Stimulated activated naive CD4-positive, alpha-beta T cell treated with Interleukin-2 at 50 U/mL for 16 hours (primary cell): Measurements from ENCODE around the gene LDLRAP1.
"Not testable (repeated sequence)": the region's sequence is repeated elsewhere in the genome, so short reads cannot be mapped to it uniquely, and the experiment has no call there.

Source experiments
- DNase-seq: peaks from one replicate; lab custom pipeline; 2025; lab: John Stamatoyannopoulos, UW

The LDLRAP1 gene

DNA sequence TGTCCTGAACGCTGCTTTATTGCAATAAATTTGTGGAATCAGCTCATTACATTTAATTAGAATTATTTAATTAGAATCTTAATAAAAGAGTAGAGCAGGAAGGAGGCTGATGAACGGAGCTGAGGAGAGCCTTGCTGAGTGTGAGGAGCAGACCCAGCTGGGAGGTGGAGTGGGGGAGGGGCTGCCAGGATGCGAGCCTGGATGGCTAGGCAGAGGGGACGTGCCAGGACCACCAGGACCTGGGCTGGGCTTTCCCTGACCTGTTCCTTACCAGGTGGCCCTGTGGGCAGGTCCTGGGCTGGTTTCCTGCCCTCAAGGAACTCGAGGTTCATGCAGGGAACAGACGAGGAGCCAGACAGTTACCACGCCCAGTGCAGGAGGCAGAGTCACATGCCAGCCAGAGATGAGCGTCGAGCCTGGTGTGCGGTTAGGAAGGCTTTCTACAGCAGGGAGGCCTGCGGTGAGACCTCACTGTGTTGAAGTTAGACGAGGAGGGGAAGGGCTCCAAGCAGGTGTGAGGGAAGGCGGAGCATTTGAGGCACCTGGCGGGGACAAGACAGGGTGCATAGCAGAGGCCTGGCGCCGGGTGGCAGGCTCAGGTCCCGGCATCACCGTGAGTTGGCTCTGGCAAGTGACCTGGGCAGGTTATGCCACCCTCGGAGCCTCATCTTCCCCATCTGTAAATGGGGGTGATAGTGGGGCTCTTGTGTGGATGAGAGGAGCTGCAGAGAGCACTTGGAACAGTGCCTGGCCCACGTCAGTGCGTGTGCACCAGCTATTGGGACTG lies 33.9 kb downstream of the LDLRAP1 start:
- DNase-seq: no peak

DNA sequence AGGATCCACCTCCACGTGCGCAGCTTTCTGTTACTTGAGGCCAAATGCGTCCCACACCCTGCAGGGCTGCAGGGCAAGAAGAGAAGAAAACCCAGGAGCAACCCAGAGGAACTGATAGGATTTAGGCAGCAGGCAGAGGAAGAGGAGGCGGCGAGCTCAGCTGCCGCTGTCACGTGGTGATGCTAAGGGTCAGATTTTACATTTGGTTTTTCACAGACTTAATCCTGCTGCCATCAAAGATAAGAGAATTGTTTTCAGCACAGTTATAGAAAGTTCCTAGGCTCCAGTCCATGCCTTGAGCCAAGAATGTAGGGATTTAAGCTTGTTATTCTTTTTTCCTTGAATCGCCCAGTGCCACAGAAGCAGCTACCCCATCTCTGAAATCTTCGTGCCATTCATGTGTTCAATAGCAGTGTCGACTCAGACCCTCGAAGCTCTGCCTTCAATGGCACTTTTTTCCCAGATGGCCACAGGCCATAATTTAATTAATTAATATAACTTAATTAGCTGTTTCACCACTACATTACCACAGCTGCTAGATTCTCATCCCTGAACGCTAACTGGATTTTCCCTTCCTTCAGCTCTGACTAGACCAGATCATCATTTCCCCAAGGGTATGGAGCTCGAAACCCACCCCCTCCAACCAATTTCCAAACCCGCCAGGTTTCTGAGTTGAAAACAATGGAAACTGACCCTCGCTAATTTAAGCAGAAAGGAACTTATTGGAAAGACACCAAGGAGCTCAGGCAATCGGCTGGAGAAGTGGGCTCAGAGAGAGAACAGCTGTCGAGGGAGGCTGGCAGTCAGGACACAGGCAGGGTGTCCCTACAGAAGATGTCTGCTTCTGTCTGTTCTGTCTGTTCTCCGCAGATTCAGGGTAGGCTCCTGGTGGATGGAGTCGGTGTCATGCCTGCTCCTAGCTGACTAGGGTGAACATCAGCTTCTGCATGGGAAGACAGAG lies 36.2 kb downstream of the LDLRAP1 start:
- DNase-seq: no peak

DNA sequence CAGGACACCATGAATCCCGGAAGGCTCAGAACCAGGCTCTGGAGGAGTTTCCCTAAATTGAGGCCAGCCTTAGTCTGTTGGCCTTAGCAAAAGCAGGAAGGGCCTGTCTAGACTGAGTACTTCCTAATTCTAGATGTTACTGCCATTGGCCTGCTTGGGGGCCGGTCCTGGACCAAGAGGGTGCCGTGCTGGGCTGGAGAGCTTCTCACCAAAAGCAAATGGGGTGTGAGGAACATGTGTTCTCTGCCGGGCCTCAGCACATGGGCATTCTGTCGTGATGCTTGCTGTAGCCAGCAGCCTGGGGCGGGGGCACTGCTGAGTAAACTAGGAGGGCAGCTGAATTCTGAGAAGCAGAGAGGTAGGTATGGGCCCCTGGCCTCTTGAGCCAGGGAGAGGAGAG lies 37.5 kb downstream of the LDLRAP1 start:
- no peak for DNase-seq

DNA sequence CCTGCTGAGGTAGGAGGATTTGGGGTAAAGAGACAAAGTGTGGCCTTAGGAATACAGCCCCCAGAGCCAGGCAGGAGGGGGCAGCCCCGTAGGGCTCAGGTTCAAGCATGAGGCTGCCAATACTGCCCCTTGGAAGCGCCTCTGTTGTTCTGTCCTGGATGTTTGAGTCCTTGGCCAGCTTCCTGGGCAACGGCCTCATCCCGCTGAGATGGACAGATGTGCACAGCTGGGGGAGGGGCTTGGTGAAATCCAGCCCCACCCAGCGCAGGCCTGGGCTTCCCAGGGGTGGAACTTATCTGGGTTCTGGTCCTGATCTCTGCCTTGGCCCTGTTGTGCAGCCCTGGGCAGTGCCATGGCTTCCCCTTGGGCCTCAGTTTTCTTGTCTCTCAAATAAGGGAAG lies 38.4 kb downstream of the LDLRAP1 start:
- no peak for DNase-seq

DNA sequence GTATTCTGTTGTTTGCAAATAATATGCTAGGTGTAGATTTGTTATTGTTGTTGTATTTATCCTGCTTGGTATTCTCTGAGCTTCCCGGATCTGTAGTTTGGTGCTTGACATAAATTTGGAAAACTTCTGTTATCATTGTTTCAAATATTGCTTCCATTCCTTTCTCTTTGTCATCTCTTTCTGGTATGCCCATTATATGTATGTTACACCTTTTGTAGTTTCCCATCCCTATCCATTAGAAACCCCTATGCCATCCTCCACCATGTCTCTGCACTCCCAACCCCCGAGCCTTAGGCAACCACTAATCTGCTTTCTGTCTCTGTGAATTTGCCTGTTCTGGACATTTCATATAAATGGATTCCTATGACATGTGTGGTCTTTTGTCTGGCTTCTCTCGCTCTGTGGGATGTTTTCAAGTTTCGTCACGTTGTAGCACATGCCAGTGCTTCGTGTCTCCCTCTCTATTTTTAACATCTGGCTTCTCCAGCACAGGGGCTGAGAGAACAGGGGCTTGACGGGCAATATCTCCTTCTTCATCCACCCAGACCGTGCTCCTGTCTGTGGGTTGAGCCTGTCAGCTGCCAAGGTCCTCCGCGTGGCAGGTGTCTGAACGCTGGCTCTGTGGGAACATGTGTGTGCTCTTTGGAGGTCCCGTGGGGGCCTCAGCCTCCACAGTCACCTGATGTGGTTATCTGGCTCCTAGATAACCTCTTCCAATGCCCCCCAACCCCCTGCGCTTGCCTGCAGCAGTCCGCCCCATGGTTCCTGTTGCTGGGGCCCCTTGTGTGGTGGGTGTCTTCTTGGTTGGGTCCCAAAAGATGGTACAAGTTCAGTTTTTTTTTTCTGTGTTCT lies 40.3 kb downstream of the LDLRAP1 start:
- no peak for DNase-seq

DNA sequence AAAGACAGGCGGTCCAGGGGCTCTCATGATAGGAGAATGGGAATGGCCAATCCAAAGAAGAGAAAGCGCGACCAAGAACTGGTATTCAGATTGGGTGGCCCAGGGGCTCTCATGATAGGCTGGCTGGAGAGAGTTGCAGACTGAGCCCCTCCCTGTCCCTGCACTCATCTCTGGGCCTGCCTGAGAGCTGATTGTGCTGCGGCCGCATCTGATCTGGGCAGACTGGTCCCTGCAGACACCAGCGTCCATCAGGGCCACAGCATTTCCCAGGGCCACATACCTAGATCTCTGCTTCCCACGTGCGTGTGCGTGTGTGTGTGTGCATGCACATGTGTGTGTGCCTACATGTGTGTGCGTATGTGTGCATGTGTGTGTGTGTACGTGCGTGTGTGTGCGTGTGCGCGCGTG lies 42.8 kb downstream of the LDLRAP1 start:
- no peak for DNase-seq

DNA sequence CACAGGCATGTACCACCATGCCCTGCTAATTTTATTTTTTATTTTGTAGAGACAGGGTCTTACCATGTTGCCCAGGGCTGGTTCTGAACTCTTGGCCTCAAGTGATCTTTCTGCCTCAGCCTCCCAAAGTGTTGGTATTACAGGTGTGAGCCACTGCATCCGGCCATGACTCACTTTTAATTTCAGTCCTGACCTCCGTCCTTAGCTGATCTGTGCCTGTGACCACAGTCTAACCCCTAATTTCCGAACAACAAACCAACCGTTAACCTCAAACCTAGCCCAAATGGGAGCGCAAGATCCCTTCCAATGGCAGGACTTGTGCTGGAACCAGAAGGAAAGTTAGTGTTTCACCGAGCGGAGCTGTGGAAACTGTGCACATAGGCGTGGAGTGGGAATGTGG lies 43.9 kb downstream of the LDLRAP1 start:
- no peak for DNase-seq

DNA sequence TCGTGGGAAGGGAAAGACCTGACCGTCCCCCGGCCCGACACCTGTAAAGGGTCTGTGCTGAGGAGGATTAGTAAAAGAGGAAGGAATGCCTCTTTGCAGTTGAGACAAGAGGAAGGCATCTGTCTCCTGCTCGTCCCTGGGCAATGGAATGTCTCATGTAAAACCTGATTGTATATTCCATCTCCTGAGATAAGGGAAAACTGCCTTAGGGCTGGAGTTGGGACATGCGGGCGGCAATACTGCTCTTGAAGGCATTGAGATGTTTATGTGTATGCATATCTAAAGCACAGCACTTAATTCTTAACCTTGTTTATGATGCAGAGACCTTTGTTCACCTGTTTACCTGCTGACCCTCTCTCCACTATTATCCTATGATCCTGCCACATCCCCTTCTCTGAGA lies 44.8 kb downstream of the LDLRAP1 start:
- not testable (repeated sequence) for DNase-seq

DNA sequence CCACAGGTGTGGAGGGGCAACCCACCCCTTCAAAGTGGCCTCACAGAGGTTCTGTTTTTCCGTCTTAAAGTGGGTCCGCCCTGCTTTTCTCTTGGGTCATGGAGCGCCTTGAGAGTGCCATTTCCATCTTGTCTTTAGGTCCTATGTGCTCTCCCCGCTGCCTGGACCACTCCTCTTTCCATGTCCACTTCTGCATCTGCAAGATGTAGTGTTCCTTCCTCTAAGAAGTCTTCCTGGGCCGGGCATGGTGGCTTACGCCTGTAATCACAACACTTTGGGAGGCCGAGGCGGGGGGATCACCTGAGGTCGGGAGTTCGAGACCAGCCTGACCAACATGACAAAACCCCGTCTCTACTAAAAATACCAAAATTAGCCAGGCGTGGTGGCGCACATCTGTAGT lies 45.4 kb downstream of the LDLRAP1 start:
- DNase-seq: not testable (repeated sequence)

DNA sequence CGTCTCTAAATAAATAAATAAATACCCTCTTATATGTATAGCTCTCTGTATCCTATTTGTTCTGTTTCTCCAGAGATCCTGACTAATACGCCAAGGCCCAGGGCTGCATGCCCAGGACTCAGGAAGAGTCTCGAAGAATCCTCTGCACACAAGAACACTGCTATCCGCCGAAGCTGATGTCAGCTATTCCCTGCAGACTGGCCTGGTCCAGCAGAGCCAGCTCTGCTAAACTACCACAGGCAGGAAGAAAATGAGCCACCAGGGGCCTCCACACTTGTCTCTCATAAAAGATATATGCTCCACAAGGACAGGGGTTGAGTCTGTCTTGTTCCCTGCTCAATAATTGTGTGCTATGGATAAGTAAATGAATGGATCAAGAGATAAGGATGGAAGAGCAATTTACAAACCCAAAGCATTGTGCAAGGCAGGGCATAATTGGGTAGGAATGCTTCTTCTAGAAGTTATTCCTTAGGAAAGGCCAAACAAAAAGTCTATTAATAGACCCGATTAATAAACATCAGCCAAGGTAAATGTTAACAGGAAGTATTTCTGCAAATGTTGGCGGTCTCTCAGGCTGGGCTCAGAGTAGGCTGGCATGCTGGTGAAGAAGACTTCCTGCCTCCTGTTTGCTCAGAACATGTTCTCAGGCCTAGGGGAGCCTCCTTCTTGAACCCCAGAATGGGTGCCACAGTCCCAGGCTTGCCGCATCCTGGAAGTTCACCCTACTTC lies 46.9 kb downstream of the LDLRAP1 start:
- no peak for DNase-seq

DNA sequence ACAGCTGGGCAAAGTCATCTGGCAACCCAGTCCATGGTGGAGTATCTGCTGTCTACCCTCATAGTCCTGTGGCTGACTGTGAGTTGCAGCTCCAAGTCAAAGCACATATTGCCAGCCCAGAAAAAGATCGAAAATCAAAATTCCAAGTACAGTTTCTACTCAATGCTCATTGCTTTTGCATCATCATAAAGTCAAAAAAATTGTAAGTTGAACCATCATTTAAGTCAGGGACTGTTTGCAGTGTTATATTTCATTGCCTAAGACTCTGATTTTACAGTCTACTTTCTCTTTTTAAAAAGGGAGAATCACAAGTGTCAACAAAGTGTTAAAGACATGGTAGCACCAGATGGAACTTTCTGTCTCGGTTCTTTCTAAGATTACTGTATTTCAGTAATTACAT lies 50.5 kb downstream of the LDLRAP1 start:
- DNase-seq: no peak

DNA sequence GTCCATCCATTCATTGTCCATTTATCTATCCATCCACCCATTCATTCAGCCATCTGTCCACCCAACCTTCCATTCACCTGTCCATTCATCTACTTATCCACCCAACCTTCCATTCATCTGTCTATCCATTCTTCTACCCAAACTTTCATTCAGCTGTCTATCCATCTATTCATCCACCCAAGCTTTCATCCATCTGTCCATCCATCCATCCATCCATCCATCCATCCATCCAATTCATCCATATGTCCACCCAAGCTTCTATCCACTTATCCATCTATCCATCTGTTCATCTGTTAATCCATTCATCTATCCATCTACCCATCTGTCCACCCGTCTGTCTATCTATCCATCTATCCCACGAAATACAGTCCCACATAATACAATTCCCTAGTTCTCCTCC lies 51.6 kb downstream of the LDLRAP1 start:
- DNase-seq: no peak

DNA sequence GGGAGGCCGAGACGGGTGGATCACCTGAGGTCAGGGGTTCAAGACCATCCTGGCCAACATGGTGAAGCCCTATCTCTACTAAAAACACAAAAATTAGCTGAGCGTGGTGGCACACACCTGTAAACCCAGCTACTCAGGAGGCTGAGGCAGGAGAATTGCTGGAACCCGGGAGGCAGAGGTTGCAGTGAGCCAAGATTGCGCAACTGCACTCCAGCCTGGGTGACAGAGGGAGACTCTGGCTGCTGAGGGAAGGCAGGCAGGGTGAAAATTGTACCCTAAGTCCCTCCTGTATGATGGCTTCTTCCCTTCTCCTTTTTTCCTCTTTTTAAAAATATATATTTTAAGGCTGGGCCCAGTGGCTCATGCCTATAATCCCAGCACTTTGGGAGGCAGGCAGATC lies 53.2 kb downstream of the LDLRAP1 start:
- DNase-seq: not testable (repeated sequence)

DNA sequence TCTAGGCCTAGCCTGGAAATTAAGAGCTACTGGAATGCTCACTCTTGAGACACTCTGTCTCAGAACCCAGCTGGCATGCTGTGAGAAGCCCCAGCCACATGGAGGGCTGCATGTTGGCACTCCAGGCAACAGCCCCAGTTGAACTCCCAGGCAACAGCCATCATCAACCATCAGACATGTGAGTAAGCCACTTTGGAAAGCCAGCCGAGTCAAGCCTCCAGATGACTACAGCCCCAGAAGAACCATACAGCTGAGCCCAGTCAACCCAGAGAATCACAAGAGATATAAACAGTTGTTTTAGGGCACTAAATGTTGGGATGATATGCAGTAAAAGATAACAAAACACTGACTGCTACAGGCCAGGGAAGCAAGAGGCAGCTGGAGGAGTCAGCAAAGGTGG lies 55.5 kb downstream of the LDLRAP1 start:
- DNase-seq: no peak

DNA sequence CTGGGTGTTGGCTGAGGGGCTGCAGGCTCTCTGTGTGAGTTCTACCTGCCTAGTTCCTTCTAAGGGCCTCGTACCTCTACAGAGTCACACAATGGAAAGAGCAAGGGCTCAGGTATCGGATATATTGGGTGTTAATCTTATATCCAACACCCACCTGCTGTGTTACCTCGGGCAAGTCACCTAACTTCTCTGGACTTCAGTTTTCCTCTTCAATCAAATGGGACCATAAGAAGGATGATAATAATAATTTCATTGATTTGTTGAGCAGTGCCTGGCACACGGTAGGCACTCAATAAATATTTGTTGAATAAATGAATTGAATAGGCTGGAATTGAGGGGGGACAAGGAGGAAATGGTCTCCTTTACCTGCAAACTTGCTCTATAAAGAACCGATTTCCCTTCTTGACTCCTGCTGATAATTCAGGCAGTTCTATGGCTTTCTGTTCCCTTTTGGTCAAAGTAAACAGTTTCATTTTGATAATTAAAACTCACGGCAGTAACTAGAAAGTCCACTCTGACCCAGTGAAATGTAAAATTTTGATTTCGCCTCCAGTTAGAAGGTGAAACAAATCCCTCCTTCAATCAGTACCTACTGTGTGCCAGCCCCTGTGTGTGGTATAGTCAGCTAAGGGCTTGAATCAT lies 56.7 kb downstream of the LDLRAP1 start:
- no peak for DNase-seq

DNA sequence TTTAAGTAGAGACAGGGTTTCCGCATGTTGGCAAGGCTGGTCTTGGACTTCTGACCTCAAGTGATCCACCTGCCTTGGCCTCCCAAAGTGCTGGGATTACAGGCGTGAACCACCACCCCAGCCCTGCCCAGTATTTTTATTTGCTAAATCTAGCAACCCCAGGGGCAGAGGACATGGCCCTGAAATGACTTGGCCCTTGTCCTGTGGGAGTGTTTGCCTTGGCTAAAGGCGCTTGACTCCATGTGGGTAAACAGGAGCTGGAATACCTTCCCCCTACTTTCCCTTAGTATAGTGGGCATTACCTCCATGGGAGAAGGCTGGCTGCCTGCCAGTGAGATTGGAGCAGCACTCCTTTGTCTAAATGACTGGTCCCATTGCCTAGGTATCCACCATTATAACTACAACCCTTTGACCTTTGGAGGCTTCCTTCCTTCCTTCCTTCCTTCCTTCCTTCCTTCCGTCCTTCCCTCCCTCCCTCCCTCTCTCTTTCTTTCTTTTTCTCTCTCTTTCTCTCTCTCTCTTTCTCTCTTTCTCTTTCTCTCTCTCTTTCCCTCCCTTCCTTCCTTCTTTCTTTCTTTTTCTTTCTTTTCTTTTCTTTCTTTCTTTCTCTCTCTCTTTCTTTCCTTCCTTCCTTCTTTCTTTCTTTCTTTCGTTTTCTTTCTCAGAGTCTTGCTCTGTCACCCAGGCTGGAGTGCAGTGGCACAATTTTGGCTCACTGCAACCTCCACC lies 57.7 kb downstream of the LDLRAP1 start:
- DNase-seq: not testable (repeated sequence)

DNA sequence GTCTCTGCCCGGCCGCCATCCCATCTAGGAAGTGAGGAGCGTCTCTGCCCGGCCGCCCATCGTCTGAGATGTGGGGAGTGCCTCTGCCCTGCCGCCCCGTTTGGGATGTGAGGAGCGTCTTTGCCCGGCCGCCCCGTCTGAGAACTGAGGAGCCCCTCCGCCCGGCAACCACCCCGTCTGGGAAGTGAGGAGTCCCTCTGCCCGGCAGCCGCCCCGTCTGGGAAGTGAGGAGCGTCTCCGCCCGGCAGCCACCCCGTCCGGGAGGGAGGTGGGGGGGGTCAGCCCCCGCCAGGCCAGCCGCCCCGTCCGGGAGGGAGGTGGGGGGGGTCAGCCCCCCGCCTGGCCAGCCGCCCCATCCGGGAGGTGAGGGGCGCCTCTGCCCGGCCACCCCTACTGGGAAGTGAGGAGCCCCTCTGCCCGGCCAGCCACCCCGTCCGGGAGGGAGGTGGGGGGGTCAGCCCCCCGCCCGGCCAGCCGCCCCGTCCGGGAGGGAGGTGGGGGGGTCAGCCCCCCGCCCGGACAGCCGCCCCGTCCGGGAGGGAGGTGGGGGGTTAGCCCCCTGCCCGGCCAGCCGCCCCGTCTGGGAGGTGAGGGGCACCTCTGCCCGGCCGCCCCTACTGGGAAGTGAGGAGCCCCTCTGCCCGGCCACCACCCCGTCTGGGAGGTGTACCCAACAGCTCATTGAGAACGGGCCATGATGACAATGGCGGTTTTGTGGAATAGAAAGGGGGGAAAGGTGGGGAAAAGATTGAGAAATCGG lies 60.6 kb downstream of the LDLRAP1 start:
- DNase-seq: not testable (repeated sequence)

DNA sequence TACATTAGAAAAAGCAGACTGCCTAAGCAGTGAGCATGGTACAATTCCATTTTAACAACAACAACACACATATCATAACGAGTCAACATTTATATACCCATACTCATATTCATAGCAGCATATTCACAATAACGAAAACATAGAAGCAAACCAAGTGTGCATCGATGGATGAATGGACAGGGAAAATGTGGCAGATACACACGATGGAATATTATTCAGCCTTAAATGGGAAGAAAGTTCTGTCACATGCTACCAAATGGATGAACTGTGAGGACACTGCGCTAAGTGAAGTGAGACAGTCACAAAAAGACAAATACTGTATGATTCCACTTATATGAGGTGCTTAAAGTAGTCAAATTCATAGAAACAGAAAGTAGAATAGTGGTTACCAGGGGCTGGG lies 63.7 kb downstream of the LDLRAP1 start:
- DNase-seq: no peak

DNA sequence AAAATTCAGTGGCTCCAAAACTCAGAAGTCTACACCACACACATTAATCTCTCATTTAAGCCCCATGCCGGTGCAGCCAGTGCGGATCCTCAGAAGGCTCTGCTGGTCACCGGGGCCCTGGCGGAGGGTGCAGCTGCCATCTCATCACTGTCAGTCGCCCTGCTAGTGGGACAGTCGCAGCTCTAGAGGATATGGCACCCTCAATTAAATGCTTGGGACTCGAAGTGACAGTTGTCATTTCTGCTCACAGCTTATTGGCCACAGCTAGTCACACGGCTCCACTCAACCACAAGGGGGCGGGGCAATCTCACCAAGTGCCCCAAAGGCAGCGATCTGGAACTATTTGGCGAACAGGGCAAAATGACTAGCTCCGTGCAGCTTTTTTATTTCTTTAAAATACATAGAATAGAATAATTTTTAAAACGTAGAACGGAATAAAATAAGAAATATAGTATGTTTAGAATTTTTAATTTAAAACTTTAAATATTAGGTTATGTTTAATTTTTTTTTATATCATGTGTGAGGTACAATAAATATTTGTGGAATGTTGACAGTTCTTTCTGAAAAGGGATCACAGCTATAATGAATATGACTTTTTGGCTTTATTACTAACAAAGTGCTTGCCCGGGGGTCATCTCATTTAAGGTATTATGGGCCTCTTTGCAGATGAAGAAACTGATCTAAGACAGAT lies 65.2 kb downstream of the LDLRAP1 start:
- DNase-seq: peak; percentile 87
